Hematopoietic multipotent progenitor cell treated with erythropoietin and hydrocortisone succinate and interleukin-3 and kit ligand, for 15 days (in vitro differentiated cells): ENCODE data around the gene FTSJ1.
A peak's percentile ranks its signal among the peaks of the same experiment; 100 is the strongest.

Experiments used
- DNase-seq: peaks from one replicate; pipeline ENCODE4 v3.0.0-alpha.2; 2015; ENCODE audit warnings: low spot score

FTSJ1 gene

GRCh38 chrX:48530736-48531135, 54.7 kb downstream of the FTSJ1 start:
- DNase-seq = no peak

DNA sequence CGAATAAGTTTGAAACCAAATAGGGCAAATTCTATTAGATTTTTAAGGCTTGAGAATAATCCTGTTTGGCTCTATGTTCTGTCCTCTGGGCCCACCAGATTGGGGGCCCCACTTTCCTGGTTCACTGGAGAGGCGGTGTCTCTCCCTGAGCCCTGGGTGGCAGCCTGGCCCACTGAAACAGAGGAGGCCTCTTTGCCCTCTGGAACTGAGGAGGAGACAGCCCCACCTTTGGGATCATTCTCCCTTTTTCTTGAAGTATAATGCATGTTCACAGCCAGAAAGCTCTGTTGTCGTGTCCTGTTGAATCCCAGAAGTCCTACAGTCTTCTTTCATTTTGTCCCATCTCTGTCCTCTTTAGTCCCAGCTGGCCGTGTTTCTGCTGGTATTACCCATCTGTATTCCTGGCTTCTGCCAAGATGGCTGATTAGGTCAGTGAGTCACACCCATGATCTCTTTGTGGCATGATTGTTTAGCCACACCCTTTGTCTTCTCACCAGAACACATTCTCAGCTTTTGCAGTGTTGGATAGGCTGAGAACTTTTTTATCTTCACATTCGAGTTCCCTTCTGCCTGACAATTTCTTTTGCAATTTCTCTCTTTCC, 55.5 kb downstream of the FTSJ1 start:
- DNase-seq = peak; percentile 24

GRCh38 chrX:48532161-48532560, 56.2 kb downstream of the FTSJ1 start:
- DNase-seq = no peak

DNA sequence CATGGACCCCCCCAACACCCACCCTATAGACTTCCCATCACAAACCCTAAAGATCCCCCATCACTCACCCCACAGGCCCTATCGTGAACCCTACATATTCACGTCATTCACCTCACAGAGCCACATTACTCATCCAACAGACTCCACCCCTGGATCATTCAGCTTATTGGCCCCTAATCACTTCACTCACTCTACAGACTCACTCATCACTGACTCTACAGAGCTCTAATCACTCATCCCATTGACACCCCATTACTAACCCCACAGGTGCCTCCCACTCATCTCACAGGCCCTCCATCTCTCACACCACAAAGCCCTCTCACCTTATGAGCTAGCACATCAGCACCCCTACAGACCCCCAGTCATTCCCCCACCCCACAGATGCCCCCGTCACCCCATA, 57.2 kb downstream of the FTSJ1 start:
- peak; percentile 9 for DNase-seq
